ENCODE measurements around the gene TBC1D5. TPM values are rescaled to one million over a fixed set of nuclear protein-coding genes. Genes with fewer than 3 reads are reported as not detected.
A peak's percentile ranks its signal among the peaks of the same experiment; 100 is the strongest.
"Not testable (repeated sequence)": the region's sequence is repeated elsewhere in the genome, so short reads cannot be mapped to it uniquely, and the experiment has no call there.

Gene TBC1D5
- total RNA-seq, 1 experiment from 2014 or later = 51.3 TPM

DNA sequence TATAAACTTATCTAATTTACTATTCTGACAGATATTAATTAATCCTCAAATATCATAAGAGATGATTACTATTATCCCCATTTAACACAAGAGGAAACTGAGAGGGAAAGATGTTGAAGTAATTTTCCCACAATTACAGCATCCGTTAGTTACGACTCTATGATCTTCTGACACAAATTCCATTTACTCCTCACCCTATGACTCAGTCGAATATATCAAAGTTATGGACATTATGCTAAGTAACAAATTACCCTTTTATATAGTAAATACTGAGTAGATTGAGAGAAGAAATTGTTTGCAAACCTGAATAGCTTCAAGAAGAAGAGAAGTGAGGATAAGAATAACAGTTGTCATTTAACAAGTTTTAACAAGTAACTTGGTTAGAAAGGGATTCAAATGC is 340.0 kb downstream of the TBC1D5 start:
- in situ Hi-C loops (cut with HindIII; ENCODE audit: low sequenced_read_pairs) = no loop called here
- no peak for DNase-seq (ENCODE audit: low spot score)

DNA sequence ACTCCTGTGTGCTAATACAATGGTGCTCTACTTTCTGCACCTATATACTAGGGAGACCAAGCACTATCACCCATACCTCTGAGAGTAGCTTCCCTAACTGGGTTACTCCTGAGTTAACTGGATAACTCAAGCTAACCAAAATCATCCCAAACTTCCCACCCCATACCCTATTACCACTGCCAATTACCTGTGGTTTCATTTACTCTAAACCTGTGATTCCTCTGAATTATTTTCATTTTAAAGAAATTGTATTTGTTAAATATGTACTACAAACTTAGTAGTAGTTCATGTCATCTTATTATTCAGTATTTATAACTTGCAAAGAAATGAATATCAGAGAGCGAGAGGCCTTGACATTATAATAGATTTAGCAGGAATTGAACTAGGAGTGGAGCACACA is 340.5 kb downstream of the TBC1D5 start:
- in situ Hi-C loops (cut with HindIII; ENCODE audit: low sequenced_read_pairs) = no loop called here
- DNase-seq (ENCODE audit: low spot score) = no peak

- in situ Hi-C loops (cut with HindIII; ENCODE audit: low sequenced_read_pairs) = no loop called here
- no peak for DNase-seq (ENCODE audit: low spot score)
These were observed 342.8 kb downstream of the TBC1D5 start for GRCh38 chr3:17399586-17399985.

- DNase-seq (ENCODE audit: low spot score) = no peak
- in situ Hi-C loops (cut with HindIII; ENCODE audit: low sequenced_read_pairs) = no loop called here
These were observed 343.4 kb downstream of the TBC1D5 start for GRCh38 chr3:17398959-17399551.

DNA sequence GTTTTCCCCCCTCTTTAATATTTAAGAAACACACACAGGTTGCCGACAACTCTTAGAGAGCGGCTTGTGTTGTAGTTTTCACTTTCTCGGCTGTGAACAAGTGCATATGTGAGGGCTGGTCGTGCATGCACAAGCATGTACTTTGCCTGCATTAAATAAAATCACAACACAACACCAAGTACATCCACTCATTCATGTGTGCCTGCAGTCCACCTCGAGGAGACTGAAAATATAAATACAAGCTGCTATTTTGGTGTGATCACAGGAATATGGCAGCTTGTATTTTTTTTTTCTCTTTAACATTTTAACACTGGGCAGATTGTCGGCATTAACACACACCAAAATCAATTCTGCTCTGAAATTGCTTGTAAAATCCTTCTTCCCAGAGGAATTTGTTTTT is 346.4 kb downstream of the TBC1D5 start:
- DNase-seq (ENCODE audit: low spot score) = no peak
- in situ Hi-C loops (cut with HindIII; ENCODE audit: low sequenced_read_pairs) = no loop called here

DNA sequence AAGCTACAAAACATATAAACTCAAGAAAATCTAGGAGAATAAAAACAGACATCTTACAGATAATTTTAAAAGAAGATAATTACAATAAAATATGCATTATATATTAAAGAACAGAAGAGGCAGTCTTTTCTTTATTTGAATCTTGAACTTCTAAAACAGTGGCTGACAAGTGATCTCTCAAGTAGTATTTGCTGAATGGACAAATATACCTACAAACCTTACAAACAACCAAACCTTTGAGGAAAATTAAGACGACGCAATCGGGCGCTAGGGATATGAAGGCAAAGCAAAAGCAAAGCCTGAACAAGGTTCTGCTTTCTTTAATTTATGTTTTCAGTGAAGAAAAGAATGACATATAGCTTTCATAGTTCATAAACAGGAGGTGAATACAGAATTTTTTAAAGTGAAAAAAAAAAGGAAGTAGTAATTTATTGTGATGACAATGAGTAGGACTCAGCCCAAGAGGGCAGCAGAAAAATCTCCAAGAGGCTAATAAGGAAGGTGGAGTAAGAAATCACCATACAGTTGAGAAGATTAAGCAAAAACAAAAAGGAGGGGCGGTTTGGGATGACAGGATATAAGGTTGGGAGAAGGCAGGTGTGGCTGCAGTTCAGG is 347.8 kb downstream of the TBC1D5 start:
- in situ Hi-C loops (cut with HindIII; ENCODE audit: low sequenced_read_pairs) = no loop called here
- DNase-seq (ENCODE audit: low spot score) = no peak

DNA sequence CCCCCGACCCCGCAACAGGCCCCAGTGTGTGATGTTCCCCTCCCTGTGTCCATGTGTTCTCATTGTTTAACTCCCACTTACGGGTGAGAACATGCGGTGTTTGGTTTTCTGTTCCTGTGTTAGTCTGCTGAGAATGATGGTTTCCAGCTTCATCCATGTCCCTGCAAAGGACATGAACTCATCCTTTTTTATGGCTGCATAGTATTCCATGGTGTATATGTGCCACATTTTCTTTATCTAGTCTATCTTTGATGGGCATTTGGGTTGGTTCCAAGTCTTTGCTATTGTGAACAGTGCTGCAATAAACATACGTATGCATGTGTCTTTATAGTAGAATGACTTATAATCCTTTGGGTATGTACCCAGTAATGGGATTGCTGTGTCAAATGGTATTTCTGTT is 349.9 kb downstream of the TBC1D5 start:
- DNase-seq (ENCODE audit: low spot score); in situ Hi-C loops (cut with HindIII; ENCODE audit: low sequenced_read_pairs): not testable (repeated sequence)

GRCh38 chr3:17390785-17391184 is 351.6 kb downstream of the TBC1D5 start:
- in situ Hi-C loops (cut with HindIII; ENCODE audit: low sequenced_read_pairs) = no loop called here
- no peak for DNase-seq (ENCODE audit: low spot score)

DNA sequence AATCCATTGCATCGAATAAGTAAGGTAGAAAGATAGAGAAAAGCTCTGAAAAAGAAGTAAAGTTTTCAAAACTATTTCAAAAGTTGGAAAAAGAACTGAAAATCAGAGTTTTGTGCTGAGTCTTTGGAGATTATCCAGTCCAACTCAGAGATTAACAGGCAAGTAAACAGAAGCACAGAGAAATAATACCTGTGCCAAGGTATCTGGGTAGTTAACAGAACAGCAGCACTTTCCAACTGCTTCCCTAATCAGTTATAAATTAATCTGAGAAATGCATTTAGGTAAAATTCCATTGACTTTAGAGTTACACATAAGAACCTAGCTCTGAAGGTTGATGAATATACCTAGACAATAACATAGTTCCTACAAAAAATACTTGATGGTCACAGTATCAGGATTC is 355.3 kb downstream of the TBC1D5 start:
- in situ Hi-C loops (cut with HindIII; ENCODE audit: low sequenced_read_pairs) = no loop called here

GRCh38 chr3:17386432-17386831 is 356.0 kb downstream of the TBC1D5 start:
- no peak for DNase-seq (ENCODE audit: low spot score)
- in situ Hi-C loops (cut with HindIII; ENCODE audit: low sequenced_read_pairs) = no loop called here

More for the DNA sequence above, 355.3 kb downstream of the TBC1D5 start:
- DNase-seq (ENCODE audit: low spot score) = no peak

DNA sequence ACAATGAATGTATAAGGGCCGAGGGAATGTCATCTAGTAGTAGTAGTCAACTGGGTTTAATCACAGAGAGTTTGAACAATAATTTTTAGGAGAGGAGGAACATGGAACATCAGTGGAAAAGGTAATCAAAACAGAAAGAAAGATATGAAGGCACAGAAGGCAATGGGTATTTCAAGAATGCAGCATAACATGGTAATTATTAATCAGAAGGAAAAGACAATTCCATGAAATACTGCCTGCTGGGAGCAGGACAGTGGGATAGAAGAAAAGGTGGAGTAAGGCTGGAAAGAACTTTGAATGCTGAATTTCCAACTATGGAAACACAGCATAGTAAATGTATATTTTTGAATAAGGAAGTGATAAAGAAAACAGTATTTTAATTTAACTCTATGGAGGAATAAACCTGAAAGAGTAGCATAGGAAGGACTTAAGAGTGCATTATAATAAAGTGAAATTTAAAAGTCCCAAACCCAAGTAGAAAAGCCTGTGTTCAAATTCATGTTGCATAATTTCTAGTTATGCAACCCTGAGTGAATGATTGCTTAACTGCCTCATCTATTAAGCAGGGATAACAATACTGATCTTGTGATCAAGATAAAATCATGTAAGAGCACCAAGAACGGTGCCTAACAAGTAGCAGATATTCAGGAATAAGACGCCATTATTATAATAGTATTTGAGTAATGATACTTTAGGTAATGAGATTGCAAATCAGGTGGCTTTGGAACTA is 357.7 kb downstream of the TBC1D5 start:
- in situ Hi-C loops (cut with HindIII; ENCODE audit: low sequenced_read_pairs) = no loop called here
- DNase-seq (ENCODE audit: low spot score) = no peak

DNA sequence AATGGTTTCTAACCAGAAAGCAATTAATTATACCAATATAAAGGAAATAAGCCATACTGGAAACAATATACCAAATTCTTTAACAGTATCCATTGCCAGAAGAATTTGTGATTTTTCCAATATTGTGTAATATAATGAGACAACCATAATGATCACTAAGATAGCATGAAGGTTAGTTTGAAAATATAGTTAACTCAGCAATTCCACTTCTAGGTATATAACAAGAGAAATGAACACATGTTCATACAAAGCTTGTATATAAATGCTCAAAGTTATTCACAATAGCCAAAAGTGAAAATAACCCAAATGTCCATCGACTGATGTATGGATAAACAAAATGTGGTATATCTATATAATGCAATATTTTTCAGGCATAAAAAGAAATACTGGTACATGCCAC is 369.1 kb downstream of the TBC1D5 start:
- DNase-seq (ENCODE audit: low spot score) = no peak
- in situ Hi-C loops (cut with HindIII; ENCODE audit: low sequenced_read_pairs) = no loop called here

- peak; percentile 22 for DNase-seq (ENCODE audit: low spot score)
- in situ Hi-C loops (cut with HindIII; ENCODE audit: low sequenced_read_pairs) = no loop called here
These were observed 369.8 kb downstream of the TBC1D5 start for GRCh38 chr3:17372362-17373210.

GRCh38 chr3:17369973-17370372 is 372.5 kb downstream of the TBC1D5 start:
- no peak for DNase-seq (ENCODE audit: low spot score)
- in situ Hi-C loops (cut with HindIII; ENCODE audit: low sequenced_read_pairs) = no loop called here

DNA sequence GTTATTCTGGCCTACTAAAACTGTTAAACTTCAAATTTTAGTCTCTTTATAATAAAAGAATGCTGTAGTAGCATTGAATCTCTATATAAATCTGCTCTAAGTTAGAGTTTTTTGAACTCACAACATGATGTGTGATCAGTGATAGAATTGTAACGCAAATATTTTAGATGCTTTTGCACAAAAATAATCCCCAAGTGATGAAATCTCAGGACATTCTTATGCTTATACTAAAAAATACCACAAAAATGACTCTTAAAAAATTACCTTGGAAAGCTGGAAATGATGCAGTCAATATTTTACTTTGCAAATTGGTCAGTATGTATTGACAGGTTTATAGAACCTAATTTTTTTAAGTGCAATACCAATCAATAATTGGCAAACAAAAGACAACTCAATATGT is 375.3 kb downstream of the TBC1D5 start:
- in situ Hi-C loops (cut with HindIII; ENCODE audit: low sequenced_read_pairs) = no loop called here
- DNase-seq (ENCODE audit: low spot score) = no peak

- in situ Hi-C loops (cut with HindIII; ENCODE audit: low sequenced_read_pairs) = no loop called here
- DNase-seq (ENCODE audit: low spot score) = no peak
These were observed 381.4 kb downstream of the TBC1D5 start for GRCh38 chr3:17360991-17361390.

GRCh38 chr3:17359911-17360310 is 382.5 kb downstream of the TBC1D5 start:
- no peak for DNase-seq (ENCODE audit: low spot score)
- in situ Hi-C loops (cut with HindIII; ENCODE audit: low sequenced_read_pairs) = no loop called here

GRCh38 chr3:17357035-17357710 is 385.3 kb downstream of the TBC1D5 start:
- DNase-seq (ENCODE audit: low spot score) = no peak
- in situ Hi-C loops (cut with HindIII; ENCODE audit: low sequenced_read_pairs) = no loop called here

GRCh38 chr3:17356585-17356984 is 385.8 kb downstream of the TBC1D5 start:
- in situ Hi-C loops (cut with HindIII; ENCODE audit: low sequenced_read_pairs) = no loop called here

More at GRCh38 chr3:17356585-17356984, 385.8 kb downstream of the TBC1D5 start:
- no peak for DNase-seq (ENCODE audit: low spot score)

Data from G401 (cell line).